ENCODE data around the gene ZNF639. TPM values are rescaled to one million over a fixed set of nuclear protein-coding genes. Genes with fewer than 3 reads are reported as not detected.

Gene ZNF639
- total RNA-seq, 1 experiment from 2014 or later, result 47.5 TPM

- Histone ChIP-seq H3K9me2 (ENCODE audit: insufficient read depth) (no peaks in the 10 kb centered on the region), H3K4me3 (replicated peaks in 1 of 2; ENCODE audit: low read depth in 1 of 2, low read length in 2 of 2) (no peak overlapping the region), H3K9me3 (ENCODE audit: control insufficient read depth in 1 of 2, insufficient read depth in 1 of 2, low read depth in 1 of 2, low read length in 2 of 2) (no peaks in the 10 kb centered on the region), H3K9ac (ENCODE audit: low read length) (no peak overlapping the region), H3K79me2 (ENCODE audit: insufficient read depth, low read length) (no peaks in the 10 kb centered on the region), H3K36me3 (ENCODE audit: control insufficient read depth in 1 of 2, insufficient read depth in 2 of 2, low read length in 2 of 2) (no peaks in the 10 kb centered on the region), H3K4me2 (ENCODE audit: low read length) (no peak overlapping the region), H4K20me1 (ENCODE audit: insufficient read depth) (no peaks in the 10 kb centered on the region), H2AFZ (ENCODE audit: low read depth, low read length, poor library complexity, severe bottlenecking) (no peak overlapping the region), H3K4me1 (ENCODE audit: control insufficient read depth in 1 of 2, insufficient read depth in 2 of 2, low read length in 2 of 2) (no peaks in the 10 kb centered on the region), H3K27ac (ENCODE audit: low read depth, low read length) (no peak overlapping the region), H3K27me3 (ENCODE audit: insufficient read depth, low read length) (no peaks in the 10 kb centered on the region)
- no TSS peak for BruUV-seq (replicated peaks)
- intact Hi-C loops (cut with micrococcal nuclease), result no loop called here
- ATAC-seq, result no peak
- ChIA-PET RAD21 (ENCODE audit: low non-redundant PET in 1 of 2, low total read pairs in 2 of 2, uncharacterized antibody in 2 of 2, unreplicated experiment in 2 of 2) (no interaction called here), CTCF (no interaction called here), POLR2A (no interaction called here)
- TF ChIP-seq ZNF274 (IDR thresholded peaks at IDR 0.05; ENCODE audit: low read depth, low read length) (no peak), SRF (IDR thresholded peaks at IDR 0.05; ENCODE audit: low read depth) (no peak), ZBTB33 (IDR thresholded peaks at IDR 0.05; ENCODE audit: extremely low read depth, insufficient replicate concordance, low read length) (no peak), TCF7L2 (IDR thresholded peaks at IDR 0.05; ENCODE audit: borderline replicate concordance, extremely low read depth, insufficient read depth, insufficient read length) (no peak), SP1 (IDR thresholded peaks at IDR 0.05; ENCODE audit: low read depth) (no peak), CBX3 (IDR thresholded peaks at IDR 0.05; ENCODE audit: low read depth) (no peak), SIN3A (IDR thresholded peaks at IDR 0.05; ENCODE audit: low read depth) (no peak), ZFX (IDR thresholded peaks at IDR 0.05) (no peak)
- TF ChIP-seq, protein P1, sequence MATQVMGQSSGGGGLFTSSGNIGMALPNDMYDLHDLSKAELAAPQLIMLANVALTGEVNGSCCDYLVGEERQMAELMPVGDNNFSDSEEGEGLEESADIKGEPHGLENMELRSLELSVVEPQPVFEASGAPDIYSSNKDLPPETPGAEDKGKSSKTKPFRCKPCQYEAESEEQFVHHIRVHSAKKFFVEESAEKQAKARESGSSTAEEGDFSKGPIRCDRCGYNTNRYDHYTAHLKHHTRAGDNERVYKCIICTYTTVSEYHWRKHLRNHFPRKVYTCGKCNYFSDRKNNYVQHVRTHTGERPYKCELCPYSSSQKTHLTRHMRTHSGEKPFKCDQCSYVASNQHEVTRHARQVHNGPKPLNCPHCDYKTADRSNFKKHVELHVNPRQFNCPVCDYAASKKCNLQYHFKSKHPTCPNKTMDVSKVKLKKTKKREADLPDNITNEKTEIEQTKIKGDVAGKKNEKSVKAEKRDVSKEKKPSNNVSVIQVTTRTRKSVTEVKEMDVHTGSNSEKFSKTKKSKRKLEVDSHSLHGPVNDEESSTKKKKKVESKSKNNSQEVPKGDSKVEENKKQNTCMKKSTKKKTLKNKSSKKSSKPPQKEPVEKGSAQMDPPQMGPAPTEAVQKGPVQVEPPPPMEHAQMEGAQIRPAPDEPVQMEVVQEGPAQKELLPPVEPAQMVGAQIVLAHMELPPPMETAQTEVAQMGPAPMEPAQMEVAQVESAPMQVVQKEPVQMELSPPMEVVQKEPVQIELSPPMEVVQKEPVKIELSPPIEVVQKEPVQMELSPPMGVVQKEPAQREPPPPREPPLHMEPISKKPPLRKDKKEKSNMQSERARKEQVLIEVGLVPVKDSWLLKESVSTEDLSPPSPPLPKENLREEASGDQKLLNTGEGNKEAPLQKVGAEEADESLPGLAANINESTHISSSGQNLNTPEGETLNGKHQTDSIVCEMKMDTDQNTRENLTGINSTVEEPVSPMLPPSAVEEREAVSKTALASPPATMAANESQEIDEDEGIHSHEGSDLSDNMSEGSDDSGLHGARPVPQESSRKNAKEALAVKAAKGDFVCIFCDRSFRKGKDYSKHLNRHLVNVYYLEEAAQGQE (IDR thresholded peaks at IDR 0.05; ENCODE audit: low read depth), result no peak
- DNase-seq (ENCODE audit: low read depth, low spot score), result no peak
Observed at GRCh38 chr3:179281825-179282224, 41.0 kb upstream of the ZNF639 start.
